Measurements from ENCODE around the gene ZNF35. TPM values are rescaled to one million over a fixed set of nuclear protein-coding genes. Genes with fewer than 3 reads are reported as not detected.
"Not testable (repeated sequence)": the region's sequence is repeated elsewhere in the genome, so short reads cannot be mapped to it uniquely, and the experiment has no call there.

Gene ZNF35
- total RNA-seq = 14.4 and 16.6 TPM in 2 replicates

DNA sequence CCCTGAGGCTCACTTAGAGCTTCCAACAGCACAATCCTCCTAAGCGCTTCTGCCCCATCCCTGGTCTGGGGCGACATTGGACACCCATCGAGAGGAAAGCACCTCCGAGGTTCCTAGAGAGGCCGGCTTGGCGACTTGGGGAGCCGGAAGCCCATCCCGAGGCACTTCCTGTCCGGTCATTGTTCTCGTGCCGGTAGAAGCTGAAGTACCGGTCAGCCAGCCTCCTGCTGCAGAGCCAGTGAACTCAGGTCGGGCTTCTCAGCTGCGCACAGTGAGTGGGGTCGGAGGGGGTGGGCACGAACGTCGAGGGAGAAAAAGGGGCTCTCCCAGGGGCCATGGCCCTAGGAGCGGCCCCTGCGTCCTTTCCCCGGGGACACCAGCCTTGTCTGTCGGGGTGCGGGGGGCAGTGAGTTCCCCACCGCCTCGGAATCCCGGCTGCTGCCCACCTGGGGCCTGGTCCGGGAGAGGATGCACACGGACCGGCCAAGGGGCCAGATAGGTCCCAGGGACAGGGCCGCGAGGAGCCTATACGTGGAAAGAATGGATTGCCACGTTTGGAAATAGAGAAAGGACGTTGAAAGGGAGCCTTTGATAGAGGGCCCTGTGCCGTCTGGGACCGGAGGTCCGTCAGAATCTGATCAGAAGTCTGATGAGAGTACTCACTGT is at the start of gene ZNF35:
Gene ZNF35, plus strand, starts transcription at position 169 of the 666 bp plus-strand sequence. CDS start 2,336 bp downstream, outside the sequence.
- peak; percentile 77 for DNase-seq (ENCODE audit: low read depth, low spot score)

DNA sequence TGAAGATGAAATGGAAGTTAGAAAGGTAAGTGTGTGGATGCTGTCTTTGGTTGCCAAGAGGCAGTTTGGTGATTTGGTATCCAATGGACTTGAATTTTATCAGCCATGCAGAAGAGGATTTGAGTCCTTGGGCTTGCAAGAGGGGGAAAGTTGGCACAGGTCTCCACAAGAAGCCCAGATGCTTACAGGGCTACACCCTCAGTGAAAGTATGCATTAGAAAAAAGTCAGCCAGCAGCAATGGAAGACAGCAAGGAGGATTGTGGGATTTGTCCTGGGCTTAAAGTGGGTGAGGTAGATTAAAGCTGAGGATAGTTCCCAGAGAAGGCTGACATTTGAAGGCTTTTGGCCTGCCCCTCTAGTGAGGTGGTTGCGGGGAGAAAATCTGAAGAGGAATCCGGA is 46.8 kb upstream of the ZNF35 start:
- no peak for DNase-seq (ENCODE audit: low read depth, low spot score)

DNA sequence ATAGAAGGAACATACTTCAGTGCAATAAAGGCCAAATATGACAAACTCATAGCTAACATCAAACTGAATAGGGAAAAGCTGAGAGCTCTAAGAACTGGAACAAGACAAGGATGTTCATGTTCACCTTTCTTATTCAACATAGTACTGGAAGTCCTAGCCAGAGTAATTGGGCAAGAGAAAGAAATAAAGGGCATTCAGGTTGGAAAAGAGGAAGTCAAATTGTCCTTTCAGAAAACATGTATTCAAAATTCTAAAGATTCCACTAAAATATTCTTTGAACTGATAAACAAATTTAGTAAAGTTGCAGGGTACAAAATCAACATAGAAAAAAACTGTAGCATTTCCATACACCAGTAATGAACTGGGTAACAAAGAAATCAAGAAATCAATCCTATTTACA is 35.9 kb upstream of the ZNF35 start:
- DNase-seq (ENCODE audit: low read depth, low spot score) = no peak

DNA sequence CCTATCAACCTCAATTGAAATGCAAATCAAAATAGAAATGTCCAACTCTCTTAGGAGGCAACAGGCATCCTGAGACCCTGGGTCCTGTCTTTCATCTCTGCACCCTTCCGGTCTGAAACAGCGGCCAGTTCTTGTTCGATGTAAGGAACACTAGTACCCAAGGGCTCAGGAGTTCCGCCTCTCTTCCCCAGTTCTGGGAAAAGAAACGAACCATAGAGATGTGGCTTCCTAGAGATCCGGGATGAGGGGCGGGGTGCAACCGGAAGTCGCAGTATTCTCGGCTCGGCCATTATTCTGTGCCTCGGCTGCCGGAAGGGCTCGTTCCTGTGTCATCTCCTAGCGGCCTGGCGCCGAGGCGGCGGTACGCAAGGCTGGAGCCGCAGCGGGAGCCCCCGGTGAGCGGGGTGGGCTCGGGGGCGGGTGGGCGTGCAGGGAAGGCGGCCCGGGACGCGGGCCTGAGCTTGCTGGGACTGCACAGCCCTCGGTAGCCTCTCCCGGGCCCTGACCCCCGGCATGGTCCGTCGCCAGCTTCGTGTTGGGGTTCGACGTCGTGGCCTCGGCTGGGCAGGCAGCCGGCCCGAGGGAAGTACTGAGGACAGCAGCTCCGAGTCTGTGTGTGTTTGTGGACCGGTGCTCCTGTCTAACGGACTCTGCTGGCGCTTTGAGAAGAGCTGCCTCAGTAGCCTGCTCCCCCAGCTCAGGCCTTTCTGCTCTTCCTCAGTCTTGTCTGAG is 23.6 kb upstream of the ZNF35 start, which contains the start of gene ZNF197:
Gene ZNF197, plus strand, starts transcription at position 288 of the 732 bp plus-strand sequence. CDS start 4,119 bp downstream, outside the sequence.
- DNase-seq (ENCODE audit: low read depth, low spot score) = peak; percentile 43

DNA sequence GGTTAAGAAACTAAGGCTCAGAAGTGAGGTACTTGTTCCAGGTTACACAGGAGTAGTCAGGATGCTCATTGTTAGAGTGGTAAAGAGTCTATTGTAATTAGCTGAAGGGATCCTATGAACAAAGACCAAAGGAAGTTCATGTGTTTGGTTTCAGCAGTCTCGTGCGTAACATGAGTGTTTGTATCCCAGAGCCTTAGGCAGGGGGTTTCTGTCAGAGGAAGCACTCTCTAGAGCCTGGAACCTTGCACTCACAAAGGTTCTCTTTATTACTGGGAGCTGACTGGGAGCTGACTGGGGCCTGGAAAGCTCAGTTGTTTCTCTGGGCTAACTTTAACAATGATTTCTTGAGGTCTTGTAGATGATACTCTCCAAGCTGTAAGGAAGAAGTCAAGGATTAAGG is 19.8 kb upstream of the ZNF35 start:
- DNase-seq (ENCODE audit: low read depth, low spot score) = no peak

DNA sequence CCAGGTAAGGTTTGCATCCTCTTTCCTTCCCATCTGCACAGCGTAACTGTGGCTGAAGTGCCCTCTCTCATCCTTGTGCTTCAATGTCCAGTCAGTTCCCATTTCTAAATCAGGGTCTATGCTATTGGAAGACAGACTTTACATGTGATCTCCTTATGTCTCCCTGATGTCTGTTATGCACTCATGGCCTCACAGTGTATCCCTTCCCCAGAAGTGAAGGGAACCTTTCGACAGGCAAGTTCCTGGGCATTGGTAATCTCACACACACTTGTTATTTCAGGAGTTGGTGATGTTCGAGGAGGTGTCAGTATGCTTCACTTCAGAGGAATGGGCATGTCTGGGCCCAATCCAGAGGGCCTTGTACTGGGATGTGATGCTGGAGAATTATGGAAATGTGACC is 16.3 kb upstream of the ZNF35 start:
- no peak for DNase-seq (ENCODE audit: low read depth, low spot score)

DNA sequence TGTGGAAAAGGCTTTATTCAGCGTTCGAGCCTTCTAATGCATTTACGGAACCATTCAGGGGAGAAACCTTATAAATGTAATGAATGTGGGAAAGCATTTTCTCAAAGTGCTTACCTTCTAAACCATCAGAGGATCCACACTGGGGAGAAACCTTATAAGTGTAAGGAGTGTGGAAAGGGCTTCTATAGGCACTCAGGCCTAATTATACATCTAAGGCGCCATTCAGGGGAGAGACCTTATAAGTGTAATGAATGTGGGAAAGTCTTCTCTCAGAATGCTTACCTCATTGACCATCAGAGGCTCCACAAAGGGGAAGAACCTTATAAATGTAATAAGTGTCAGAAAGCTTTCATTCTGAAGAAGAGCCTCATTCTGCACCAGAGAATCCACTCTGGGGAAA is 6.2 kb upstream of the ZNF35 start:
- no peak for DNase-seq (ENCODE audit: low read depth, low spot score)

DNA sequence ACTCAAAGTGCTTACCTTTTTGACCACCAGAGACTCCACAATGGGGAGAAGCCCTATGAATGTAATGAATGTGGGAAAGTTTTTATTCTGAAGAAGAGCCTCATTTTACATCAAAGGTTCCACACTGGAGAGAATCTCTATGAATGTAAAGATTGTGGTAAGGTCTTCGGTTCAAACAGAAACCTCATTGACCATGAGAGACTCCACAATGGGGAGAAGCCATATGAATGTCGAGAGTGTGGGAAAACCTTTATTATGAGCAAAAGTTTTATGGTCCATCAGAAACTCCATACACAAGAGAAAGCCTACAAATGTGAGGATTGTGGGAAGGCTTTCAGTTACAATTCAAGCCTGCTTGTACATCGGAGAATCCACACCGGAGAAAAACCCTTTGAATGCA is 5.5 kb upstream of the ZNF35 start:
- DNase-seq (ENCODE audit: low read depth, low spot score) = no peak

DNA sequence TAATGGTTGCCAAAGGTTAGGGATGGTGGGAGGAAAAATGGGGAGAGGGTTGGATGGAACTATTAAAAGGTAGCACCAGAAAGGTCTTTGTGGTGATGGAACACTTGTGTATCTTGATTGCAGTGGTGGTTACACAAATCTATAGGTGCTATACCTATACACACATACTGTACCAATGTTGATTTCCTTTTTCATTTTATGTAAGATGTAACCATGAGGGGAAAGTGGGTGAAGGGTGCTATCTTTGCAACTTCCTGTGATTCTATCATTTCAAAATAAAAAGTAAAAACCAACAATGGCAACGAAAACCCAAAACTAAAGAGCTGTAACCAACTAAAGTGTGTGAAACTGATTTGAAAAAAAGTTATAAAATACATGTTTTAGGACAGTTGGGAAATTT is 761 bp upstream of the ZNF35 start:
- DNase-seq (ENCODE audit: low read depth, low spot score) = no peak

DNA sequence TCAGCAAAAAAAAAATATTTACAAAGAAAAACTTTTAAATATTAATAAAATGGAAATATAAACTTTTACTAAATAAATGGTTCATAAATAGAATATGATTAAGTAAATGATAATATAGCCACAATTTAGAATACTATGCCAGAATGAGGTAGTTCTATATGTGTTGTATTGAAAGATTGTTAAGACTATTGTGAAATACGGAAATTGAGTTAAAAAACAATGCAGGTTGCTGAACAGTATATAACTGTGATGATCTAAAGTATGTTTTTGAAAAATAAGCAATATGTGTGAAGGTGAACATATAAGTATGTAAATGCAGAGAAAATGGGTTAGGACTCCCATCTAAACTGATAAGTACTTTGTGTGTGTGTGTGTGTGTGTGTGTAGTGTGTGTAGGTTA is 1.2 kb downstream of the ZNF35 start:
- DNase-seq (ENCODE audit: low read depth, low spot score) = no peak

DNA sequence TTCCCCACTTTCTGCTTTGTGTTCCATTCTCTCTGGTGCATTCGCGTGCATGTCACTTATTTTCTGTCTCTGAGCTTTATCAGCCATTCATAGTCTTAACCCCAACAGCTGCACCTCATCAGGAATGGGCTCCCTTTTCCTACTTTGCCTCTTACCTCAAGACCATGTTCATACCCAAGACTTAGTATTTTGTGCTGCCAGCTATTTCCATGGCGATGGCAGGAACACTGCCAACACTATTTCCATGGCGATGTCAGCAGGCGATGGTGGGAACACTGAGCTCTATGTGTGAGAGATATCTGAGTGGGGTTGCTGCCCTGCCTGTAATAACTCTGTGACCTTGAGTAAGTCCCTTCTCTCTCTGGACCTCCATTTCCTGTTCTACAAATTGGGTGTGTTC is 5.5 kb downstream of the ZNF35 start:
- no peak for DNase-seq (ENCODE audit: low read depth, low spot score)

DNA sequence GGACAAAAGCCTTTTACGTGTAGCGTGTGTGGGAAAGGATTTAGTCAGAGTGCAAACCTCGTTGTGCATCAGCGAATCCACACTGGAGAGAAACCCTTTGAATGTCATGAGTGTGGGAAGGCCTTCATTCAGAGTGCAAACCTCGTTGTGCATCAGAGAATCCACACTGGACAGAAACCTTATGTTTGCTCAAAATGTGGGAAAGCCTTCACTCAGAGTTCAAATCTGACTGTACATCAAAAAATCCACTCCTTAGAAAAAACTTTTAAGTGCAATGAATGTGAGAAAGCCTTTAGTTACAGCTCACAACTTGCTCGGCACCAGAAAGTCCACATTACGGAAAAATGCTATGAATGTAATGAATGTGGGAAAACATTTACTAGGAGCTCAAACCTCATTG is 10.5 kb downstream of the ZNF35 start:
- DNase-seq (ENCODE audit: low read depth, low spot score) = no peak

DNA sequence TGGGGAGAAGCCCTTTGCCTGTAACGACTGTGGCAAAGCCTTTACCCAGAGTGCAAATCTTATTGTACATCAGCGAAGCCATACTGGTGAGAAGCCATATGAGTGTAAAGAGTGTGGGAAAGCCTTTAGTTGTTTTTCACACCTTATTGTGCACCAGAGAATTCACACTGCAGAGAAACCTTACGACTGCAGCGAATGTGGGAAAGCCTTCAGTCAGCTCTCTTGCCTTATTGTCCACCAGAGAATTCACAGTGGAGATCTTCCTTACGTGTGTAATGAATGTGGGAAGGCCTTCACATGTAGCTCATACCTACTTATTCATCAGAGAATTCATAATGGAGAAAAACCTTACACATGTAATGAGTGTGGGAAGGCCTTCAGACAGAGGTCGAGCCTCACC is 10.9 kb downstream of the ZNF35 start:
- no peak for DNase-seq (ENCODE audit: low read depth, low spot score)

DNA sequence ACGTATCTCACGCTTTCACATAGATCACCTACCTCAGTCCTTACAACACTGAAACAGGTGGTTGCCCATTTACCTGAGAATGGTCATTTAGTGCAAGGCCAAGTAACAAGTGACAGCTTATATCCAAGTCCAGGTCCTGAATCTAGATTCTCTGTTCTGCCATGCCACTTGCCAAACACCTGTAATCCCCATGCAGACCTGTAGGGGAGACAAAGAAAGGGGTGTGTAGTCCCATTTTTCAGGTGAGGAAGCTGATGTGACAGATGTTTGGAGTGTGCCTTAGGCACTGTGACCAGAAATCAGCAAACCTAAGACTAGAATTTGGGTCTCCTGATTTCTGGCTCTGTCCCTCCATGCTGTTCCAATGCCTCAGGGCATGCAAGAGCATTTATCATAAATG is 12.7 kb downstream of the ZNF35 start:
- DNase-seq (ENCODE audit: low read depth, low spot score) = no peak

DNA sequence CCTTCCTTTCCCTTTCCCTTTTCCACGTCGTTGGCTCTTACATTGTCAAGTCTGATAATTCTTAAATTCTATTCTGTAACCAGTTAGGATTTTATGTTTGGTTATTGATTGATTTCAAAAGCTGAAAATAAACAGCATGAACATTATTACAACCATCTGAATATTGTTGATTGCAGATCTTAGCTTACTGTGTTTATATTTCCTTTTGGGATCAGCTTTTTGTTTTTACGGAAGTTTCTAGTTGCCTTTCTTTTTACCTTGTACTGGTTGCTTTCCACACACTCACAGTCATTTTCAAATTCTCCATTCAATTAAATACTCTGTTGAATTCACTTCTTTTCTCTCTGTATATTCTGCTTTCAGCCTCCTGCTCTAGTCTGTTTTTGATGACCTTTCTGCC is 16.6 kb downstream of the ZNF35 start:
- DNase-seq (ENCODE audit: low read depth, low spot score) = no peak

DNA sequence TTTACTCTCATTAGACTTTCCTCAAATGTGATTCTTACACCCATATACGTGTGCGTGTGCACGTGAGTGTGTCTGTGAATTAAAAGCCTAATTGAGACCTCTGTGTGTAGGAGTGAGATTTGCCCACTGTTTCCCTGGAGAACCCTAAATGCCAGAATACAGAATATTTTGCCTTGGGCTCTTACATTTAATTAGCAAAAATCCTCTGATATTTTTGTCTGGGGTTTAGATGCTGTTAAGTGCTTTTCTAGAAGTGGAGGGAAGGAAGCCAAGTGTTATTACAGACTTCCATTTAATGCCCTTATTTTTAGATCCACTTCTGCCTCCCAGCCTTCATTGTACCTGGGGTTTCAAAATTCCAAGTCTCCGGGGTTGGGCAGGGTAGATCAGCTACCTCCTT is 17.8 kb downstream of the ZNF35 start:
- no peak for DNase-seq (ENCODE audit: low read depth, low spot score)

DNA sequence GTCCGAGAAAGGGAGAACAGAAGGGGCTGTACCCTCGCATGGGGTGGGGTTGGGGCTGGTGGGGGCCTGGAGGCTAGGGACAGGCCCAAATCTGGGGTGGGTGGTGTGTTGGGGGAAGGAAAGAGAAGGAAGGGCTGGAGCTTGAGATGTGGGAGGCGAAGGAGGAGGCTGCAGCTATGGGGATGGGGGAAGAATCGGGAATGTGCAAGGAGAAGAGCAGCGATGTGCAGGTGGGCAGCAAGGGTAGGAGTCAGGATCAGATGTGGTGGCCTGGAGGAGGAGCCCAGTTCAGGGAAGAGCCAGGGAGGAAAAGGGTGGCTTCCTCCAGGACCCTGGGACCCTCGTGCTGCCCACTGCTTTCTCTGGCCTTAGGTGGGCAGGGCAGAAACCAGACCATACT is 21.2 kb downstream of the ZNF35 start:
- no peak for DNase-seq (ENCODE audit: low read depth, low spot score)

DNA sequence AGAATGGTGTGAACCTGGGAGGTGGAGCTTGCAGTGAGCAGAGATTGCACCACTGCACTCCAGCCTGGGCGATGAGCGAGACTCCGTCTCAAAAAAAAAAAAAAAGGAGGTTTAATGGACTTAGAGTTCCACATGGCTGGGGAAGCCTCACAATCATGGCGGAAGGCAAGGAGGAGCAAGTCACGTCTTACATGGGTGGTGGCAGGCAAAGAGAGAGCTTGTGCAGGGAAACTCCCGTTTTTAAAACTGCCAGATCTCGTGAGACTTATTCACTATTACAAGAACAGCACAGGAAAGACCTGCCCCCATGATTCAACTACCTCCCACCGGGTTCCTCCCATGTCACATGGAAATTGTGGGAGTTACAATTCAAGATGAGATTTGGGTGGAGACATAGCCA is 24.9 kb downstream of the ZNF35 start:
- not testable (repeated sequence) for DNase-seq (ENCODE audit: low read depth, low spot score)

DNA sequence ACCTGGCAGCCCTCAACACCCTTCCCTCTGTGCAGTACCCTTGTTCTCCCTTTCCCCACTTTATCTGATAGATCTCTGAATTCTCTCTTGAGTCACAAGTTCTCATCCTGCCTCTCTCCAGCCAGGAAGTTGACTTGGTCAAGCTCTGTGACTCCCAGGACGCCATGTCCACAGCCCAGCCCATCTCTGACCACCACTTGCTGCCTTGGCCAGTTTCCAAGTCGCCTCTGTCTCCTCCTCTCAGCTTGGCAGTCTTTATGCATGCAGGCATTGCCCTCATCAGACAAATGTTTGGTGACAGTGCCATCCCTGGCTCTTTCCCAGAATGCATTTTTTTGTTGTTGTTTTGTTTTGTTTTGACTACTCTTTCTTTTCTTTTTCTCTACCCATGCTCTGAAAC is 25.7 kb downstream of the ZNF35 start:
- DNase-seq (ENCODE audit: low read depth, low spot score) = no peak

DNA sequence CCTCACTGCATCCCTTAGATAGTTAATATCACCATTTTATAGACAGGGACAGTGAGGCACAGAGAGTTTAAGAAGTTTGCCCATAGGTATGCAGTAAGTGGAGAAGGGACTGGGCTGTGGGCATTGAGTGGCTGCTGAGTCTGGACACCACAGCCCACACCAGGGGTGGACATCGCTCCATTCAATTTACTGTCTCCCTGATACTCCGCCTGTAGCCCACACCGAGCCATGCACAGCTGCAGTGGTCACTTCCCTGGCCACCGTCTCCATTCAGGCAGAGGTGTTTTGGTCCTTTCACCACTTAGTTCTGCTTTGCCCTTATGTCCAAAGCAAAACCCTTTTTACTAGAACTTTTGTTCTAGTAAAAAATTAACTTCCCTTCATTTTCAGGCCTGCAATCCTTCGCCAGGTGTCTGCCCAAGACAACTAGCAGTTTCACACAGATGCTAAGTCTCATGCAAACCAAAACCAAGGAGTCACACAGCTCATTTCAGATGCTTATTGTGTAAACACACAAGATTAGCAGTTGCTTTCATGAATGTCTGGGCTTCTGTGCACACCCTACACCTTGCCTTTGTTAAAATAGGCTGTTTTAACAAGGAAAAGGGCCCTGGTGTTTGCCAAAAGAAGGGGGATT is 30.1 kb downstream of the ZNF35 start:
- DNase-seq (ENCODE audit: low read depth, low spot score) = no peak

DNA sequence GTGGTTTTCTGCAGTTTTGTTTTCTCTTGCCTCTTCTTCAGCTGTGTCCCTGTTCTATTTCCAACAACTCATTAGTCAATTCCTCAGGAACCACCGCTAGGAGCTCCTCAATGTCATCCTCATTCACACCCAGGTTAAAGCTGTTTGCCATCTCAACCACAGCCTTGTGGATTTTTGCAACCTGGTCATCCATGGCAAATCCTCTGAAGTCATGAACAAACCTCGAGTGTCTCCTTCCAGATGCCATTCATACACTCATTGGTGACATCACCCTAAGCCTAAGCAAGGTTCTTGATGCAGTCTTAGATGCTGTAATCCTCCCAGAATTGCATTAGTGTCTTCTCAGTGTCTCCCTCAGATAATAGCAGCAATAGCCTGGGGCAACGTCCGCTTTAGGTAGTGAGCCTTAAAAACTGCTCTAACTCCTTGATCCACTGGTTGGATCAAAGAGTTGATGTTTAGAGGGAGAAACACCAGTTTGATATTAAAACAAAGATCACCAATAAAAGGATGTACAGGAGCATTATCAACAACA is 32.5 kb downstream of the ZNF35 start:
- no peak for DNase-seq (ENCODE audit: low read depth, low spot score)

DNA sequence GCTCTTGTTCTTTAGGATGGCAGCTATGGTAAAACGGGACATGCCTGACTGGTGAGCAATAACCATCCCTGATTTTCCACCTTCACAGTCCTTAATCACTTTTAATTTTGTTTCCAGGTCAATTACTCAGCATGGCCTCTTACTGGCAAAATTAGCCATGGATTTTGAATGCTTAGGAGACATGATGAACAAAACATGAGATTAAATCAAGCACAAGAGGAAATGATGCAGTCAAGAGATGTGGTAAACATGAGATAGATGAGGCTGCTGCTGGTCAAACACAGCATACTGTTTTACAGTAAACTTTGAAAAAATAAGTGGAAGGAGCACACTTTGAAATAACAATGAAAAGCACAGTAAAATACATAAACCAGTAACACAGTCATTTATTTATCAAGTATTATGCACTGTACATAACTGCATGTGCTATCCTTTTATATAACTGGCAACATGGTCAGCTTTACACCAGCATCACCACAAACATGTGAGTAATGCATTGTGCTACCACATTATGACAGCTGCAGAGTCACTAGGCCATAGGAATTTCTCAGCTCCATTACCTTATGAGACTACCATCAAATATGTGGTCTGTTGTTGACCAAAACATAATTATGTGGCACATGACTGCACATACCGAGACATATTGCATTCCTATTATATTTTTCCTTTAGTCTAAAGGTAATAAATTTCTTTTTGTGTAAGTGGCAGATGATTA is 33.8 kb downstream of the ZNF35 start:
- DNase-seq (ENCODE audit: low read depth, low spot score) = no peak

All from pulmonary artery endothelial cell (primary cell).